Psoas muscle (tissue), 8 donors: Measurements from ENCODE around the gene CHST8. TPM values are rescaled to one million over a fixed set of nuclear protein-coding genes. Genes with fewer than 3 reads are reported as not detected.

Source experiments
- ATAC-seq, 4 donors: fragments of 200-7000 bp; cut with Tn5 transposase; one replicate each; pipeline ENCODE4 v1.9.1; 2020; ENCODE audit warnings: moderate library complexity in 3 of 4, mild to moderate bottlenecking in 2 of 4
- DNase-seq, 2 donors: peaks; one replicate each; pipeline ENCODE4 v3.0.0-alpha.2; 2020
- H3K27ac ChIP-seq: fragments of 200-600 bp; one replicate; pipeline ENCODE4 v1.8.0; 2022
- H3K27me3 ChIP-seq, 3 donors: fragments of 200-600 bp in 1 of 3; one replicate each; pipeline versions ENCODE4 v1.6.1 to v1.8.0; 2013 to 2022; ENCODE audit warnings: low read length in 2 of 3, mild to moderate bottlenecking in 2 of 3, moderate library complexity in 1 of 3; ENCODE audit not compliant: insufficient read depth in 3 of 3
- H3K36me3 ChIP-seq, 2 donors: fragments of 200-600 bp in 1 of 2; one replicate each; pipeline versions ENCODE4 v1.6.1 to v1.8.0; 2013 to 2022; ENCODE audit warnings: low read depth in 1 of 2, mild to moderate bottlenecking in 1 of 2, moderate library complexity in 1 of 2; ENCODE audit not compliant: insufficient read depth in 1 of 2
- H3K4me1 ChIP-seq: fragments of 200-600 bp; one replicate; pipeline ENCODE4 v1.8.0; 2022
- H3K4me3 ChIP-seq: fragments of 200-600 bp; one replicate; pipeline ENCODE4 v1.8.0; 2022; ENCODE audit warnings: mild to moderate bottlenecking
- H3K9me3 ChIP-seq: fragments of 200-600 bp; one replicate; pipeline ENCODE4 v1.8.0; 2022
- WGBS, 3 donors: extraction: QIAGEN DNeasy Blood & Tissue Kit; methylation state at CpG; one replicate each; pipeline versions ENCODE4 v1.1.6 to v1.1.7; 2013; 5-methylcytosine and 5-hydroxymethylcytosine counted together
- intact Hi-C, 2 donors: fragments of 100-400 bp; cut with DNase I; formaldehyde crosslinking; loops; one replicate each; pipeline versions ENCODE4 v1.11.0 to v1.14.2; 2022
- polyA plus RNA-seq, 3 donors: library from polyadenylated mRNA; stranded (reverse); fragments of 200-250 nt; gene quantifications; one replicate each; pipeline ENCODE4 v1.2.3, GENCODE V29; 2013
- total RNA-seq, 4 donors: library from RNA; stranded (reverse); fragmentation: NEBNext Ultra II Directional in 2 of 4; extraction: Animal tissue kit (Norgen Biotek cat#: 25700) in 2 of 4; gene quantifications; one replicate each; pipeline versions ENCODE4 v1.2.1 to v1.2.4, GENCODE V29; 2021 to 2023
- TF ChIP-seq, protein P1 (sequence below): fragments of 200-600 bp; IDR thresholded peaks from one replicate; pipeline ENCODE4 v1.8.0; 2022; ENCODE audit warnings: antibody characterized with exemption
- donor health status: healthy with polysubstance abuse.
- donor health status: DM: no; HTN: no; CAD: no; lungs with moderate emphysema.
- donor health status: Bipolar disorder and iron deficiency.
- donor health status: healthy.
- donor health status: DM: yes; HTN: yes; CAD: no.
- donor health status: DM: no; HTN: no; CAD: no.
- donor health status: DM: no; HTN: no; CAD: no.
- donor health status: DM: yes; HTN: yes; CAD: no.

CHST8 gene
- total and polyA plus RNA-seq, 7 donors = 0.05 to 0.60 (median 0.23) TPM; not detected in 1

- no peak for ATAC-seq
- DNase-seq = peak in 1 of 2 donors; percentile 26
- intact Hi-C loops = no loop called here
- Histone ChIP-seq H3K27me3 (no peaks in the 10 kb centered on the region), H3K27ac (no peak overlapping the region), H3K36me3 (peaks cover 0 to 10% of the 10 kb centered on the region in 2 donors), H3K4me1 (no peaks in the 10 kb centered on the region), H3K9me3 (no peaks in the 10 kb centered on the region), H3K4me3 (no peak overlapping the region)
- TF ChIP-seq, protein P1, sequence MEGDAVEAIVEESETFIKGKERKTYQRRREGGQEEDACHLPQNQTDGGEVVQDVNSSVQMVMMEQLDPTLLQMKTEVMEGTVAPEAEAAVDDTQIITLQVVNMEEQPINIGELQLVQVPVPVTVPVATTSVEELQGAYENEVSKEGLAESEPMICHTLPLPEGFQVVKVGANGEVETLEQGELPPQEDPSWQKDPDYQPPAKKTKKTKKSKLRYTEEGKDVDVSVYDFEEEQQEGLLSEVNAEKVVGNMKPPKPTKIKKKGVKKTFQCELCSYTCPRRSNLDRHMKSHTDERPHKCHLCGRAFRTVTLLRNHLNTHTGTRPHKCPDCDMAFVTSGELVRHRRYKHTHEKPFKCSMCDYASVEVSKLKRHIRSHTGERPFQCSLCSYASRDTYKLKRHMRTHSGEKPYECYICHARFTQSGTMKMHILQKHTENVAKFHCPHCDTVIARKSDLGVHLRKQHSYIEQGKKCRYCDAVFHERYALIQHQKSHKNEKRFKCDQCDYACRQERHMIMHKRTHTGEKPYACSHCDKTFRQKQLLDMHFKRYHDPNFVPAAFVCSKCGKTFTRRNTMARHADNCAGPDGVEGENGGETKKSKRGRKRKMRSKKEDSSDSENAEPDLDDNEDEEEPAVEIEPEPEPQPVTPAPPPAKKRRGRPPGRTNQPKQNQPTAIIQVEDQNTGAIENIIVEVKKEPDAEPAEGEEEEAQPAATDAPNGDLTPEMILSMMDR = no peak
- WGBS, 3 donors = 84 to 91% (median 86%) methylated on average over 9 of the region's 9 CpGs
Observed at GRCh38 chr19:33805840-33806433, 184.2 kb downstream of the CHST8 start.

DNA sequence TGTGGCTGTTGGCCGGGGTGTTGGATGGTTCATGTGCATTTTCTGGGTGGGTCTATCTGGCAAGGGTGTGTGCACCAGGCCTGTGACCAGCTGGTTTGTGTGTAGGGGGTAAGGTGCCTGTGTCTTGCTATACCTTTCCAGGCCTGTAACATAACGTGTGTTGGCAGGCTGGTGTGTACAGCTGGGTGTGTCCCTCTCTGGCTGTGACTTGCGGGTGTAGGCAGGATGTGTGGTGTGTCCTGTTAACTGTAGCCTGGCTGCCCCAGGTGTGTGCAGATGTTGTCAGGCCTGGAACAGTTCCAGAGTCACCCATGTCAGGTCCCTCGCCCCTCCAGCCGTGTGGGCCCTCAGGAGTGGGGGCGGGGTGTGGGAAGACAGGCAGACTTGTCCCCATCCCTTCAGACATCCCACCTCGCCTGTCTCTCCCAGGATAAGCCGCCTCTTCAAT, 184.7 kb downstream of the CHST8 start:
- no peak for ATAC-seq
- Histone ChIP-seq H3K27me3 (no peaks in the 10 kb centered on the region), H3K4me1 (no peaks in the 10 kb centered on the region), H3K9me3 (no peaks in the 10 kb centered on the region), H3K36me3 (peaks cover 0 to 10% of the 10 kb centered on the region in 2 donors), H3K4me3 (no peak overlapping the region), H3K27ac (no peak overlapping the region)
- peak in 1 of 2 donors; percentile 19 for DNase-seq
- TF ChIP-seq, protein P1 = no peak
- intact Hi-C loops = no loop called here
- WGBS, 3 donors = 76 to 87% (median 81%) methylated on average over 8 of the region's 8 CpGs

- ATAC-seq (no peak), DNase-seq (peak in 1 of 2 donors; percentile 2)
- TF ChIP-seq, protein P1 = no peak
- Histone ChIP-seq H3K27me3 (no peaks in the 10 kb centered on the region), H3K4me1 (no peaks in the 10 kb centered on the region), H3K36me3 (peaks cover 0 to 10% of the 10 kb centered on the region in 2 donors), H3K4me3 (no peak overlapping the region), H3K9me3 (no peaks in the 10 kb centered on the region), H3K27ac (no peak overlapping the region)
- intact Hi-C loops = no loop called here
- WGBS, 3 donors = 54 to 85% (median 61%) methylated on average over 1 of the region's 1 CpG
Observed at GRCh38 chr19:33808399-33808798, 186.6 kb downstream of the CHST8 start.

- Histone ChIP-seq H3K4me3 (no peak overlapping the region), H3K27ac (no peak overlapping the region), H3K27me3 (no peaks in the 10 kb centered on the region), H3K36me3 (peaks cover 0 to 10% of the 10 kb centered on the region in 2 donors), H3K4me1 (no peaks in the 10 kb centered on the region), H3K9me3 (no peaks in the 10 kb centered on the region)
- WGBS, 3 donors = 83 to 86% (median 84%) methylated on average over 6 of the region's 6 CpGs
- intact Hi-C loops = no loop called here
- TF ChIP-seq, protein P1 = no peak
- peak in 1 of 2 donors; percentile 39 for DNase-seq
- peak in 1 of 4 donors; percentile 40 for ATAC-seq
Observed at GRCh38 chr19:33809960-33810359, 188.2 kb downstream of the CHST8 start.

DNA sequence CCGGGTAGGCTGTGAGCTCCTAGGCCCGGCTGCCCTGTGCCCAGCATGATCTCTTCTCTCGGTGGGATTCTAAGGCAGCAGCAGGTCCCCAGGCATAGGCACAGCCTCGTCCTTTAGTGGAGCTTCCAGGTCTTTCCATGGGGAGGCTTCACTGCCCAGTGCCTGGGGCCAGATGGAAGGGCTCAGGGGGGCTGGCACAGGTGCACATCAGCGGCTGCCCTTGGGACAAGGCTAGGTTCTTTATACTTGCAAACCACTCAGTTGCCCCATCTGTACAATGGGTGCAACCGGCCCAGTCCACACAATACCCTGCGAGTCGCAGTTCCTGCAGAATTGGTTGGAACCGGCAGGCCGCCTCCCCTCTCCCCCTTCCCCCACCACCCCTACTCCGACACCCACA, 189.1 kb downstream of the CHST8 start:
- WGBS, 3 donors = 91 to 95% (median 93%) methylated on average over 11 of the region's 11 CpGs
- Histone ChIP-seq H3K4me3 (no peak overlapping the region), H3K9me3 (no peaks in the 10 kb centered on the region), H3K36me3 (peaks cover 0 to 10% of the 10 kb centered on the region in 2 donors), H3K27me3 (no peaks in the 10 kb centered on the region), H3K27ac (no peak overlapping the region), H3K4me1 (no peaks in the 10 kb centered on the region)
- ATAC-seq = peak in 1 of 4 donors; percentile 25
- TF ChIP-seq, protein P1 = no peak
- DNase-seq = no peak
- intact Hi-C loops = no loop called here
